HG02840 (cell line): ENCODE measurements around the gene JARID2.

Source experiments
- ATAC-seq: cut with Tn5 transposase; IDR thresholded peaks from one replicate; pipeline ENCODE4 v1.9.1; 2021; ENCODE audit warnings: mild to moderate bottlenecking, moderate library complexity, moderate number of reproducible peaks; ENCODE audit not compliant: unreplicated experiment, low FRiP score

The JARID2 gene

GRCh38 chr6:15447546-15448267, 201.8 kb downstream of the JARID2 start:
- ATAC-seq = no peak

GRCh38 chr6:15449011-15449410, 203.1 kb downstream of the JARID2 start:
- ATAC-seq = no peak

- ATAC-seq = no peak
Measured at GRCh38 chr6:15451738-15452137, 205.9 kb downstream of the JARID2 start.

GRCh38 chr6:15452182-15452941, 206.5 kb downstream of the JARID2 start:
- no peak for ATAC-seq

GRCh38 chr6:15453186-15453585, 207.3 kb downstream of the JARID2 start:
- ATAC-seq = no peak

- ATAC-seq = no peak
Measured at GRCh38 chr6:15453622-15454021, 207.8 kb downstream of the JARID2 start.

GRCh38 chr6:15456422-15456821, 210.6 kb downstream of the JARID2 start:
- no peak for ATAC-seq

GRCh38 chr6:15457121-15457650, 211.3 kb downstream of the JARID2 start:
- ATAC-seq = no peak

- no peak for ATAC-seq
Measured at GRCh38 chr6:15458021-15458459, 212.2 kb downstream of the JARID2 start.

GRCh38 chr6:15460110-15460727, 214.3 kb downstream of the JARID2 start:
- no peak for ATAC-seq

GRCh38 chr6:15461127-15461944, 215.5 kb downstream of the JARID2 start:
- no peak for ATAC-seq

- ATAC-seq = no peak
Measured at GRCh38 chr6:15462256-15462655, 216.4 kb downstream of the JARID2 start.

- ATAC-seq = no peak
Measured at GRCh38 chr6:15462717-15463525, 217.1 kb downstream of the JARID2 start.

GRCh38 chr6:15464211-15464725, 218.4 kb downstream of the JARID2 start:
- no peak for ATAC-seq

- ATAC-seq = no peak
Measured at GRCh38 chr6:15465212-15465611, 219.3 kb downstream of the JARID2 start.

GRCh38 chr6:15470746-15471145, 224.9 kb downstream of the JARID2 start:
- no peak for ATAC-seq

- ATAC-seq = no peak
Measured at GRCh38 chr6:15472621-15473020, 226.8 kb downstream of the JARID2 start.

- ATAC-seq = no peak
Measured at GRCh38 chr6:15473174-15473573, 227.3 kb downstream of the JARID2 start.

- no peak for ATAC-seq
Measured at GRCh38 chr6:15473741-15474161, 227.9 kb downstream of the JARID2 start.
